ENCODE results near the gene SGMS1. TPM values are rescaled to one million over a fixed set of nuclear protein-coding genes. Genes with fewer than 3 reads are reported as not detected.
A peak's percentile ranks its signal among the peaks of the same experiment; 100 is the strongest.

Gene SGMS1
- total RNA-seq, 3 donors from 2014 or later, result 10.6 to 16.5 (median 14.1) TPM

- Mint-ChIP-seq H3K27me3 (ENCODE audit: low read depth) (no peaks in the 10 kb centered on the region), H3K9me3 (no peaks in the 10 kb centered on the region), H3K4me3 (no peak overlapping the region), H3K4me1 (ENCODE audit: low read depth) (peaks cover 12% of the 10 kb centered on the region), H3K36me3 (ENCODE audit: insufficient read depth) (peaks cover 18% of the 10 kb centered on the region)
- DNase-seq (no peak), ATAC-seq (no peak)
These were observed 30.8 kb downstream of the SGMS1 start for GRCh38 chr10:50592961-50593418.

- peaks cover 26% of the 10 kb centered on the region for H3K36me3 Mint-ChIP-seq (ENCODE audit: insufficient read depth)
- H3K27me3 Mint-ChIP-seq (ENCODE audit: low read depth), result no peaks in the 10 kb centered on the region
- no peaks in the 10 kb centered on the region for H3K9me3 Mint-ChIP-seq
- DNase-seq (no peak), ATAC-seq (no peak)
- H3K4me1 Mint-ChIP-seq (ENCODE audit: low read depth), result peaks cover 8% of the 10 kb centered on the region
- H3K4me3 Mint-ChIP-seq, result no peak overlapping the region
These were observed 32.8 kb downstream of the SGMS1 start for GRCh38 chr10:50590935-50591334.

- Mint-ChIP-seq H3K27me3 (ENCODE audit: low read depth) (no peaks in the 10 kb centered on the region), H3K4me3 (no peak overlapping the region), H3K4me1 (ENCODE audit: low read depth) (peaks cover 23% of the 10 kb centered on the region), H3K9me3 (no peaks in the 10 kb centered on the region), H3K36me3 (ENCODE audit: insufficient read depth) (peaks cover 34% of the 10 kb centered on the region)
- DNase-seq (no peak), ATAC-seq (no peak)
These were observed 37.0 kb downstream of the SGMS1 start for GRCh38 chr10:50586740-50587088.

- Mint-ChIP-seq H3K9me3 (no peaks in the 10 kb centered on the region), H3K36me3 (ENCODE audit: insufficient read depth) (peaks cover 34% of the 10 kb centered on the region), H3K4me1 (ENCODE audit: low read depth) (peaks cover 29% of the 10 kb centered on the region), H3K4me3 (no peak overlapping the region), H3K27me3 (ENCODE audit: low read depth) (no peaks in the 10 kb centered on the region)
- no peak for DNase-seq
- ATAC-seq, result no peak
These were observed 37.6 kb downstream of the SGMS1 start for GRCh38 chr10:50585921-50586739.

- Mint-ChIP-seq H3K4me1 (ENCODE audit: low read depth) (peaks cover 56% of the 10 kb centered on the region), H3K9me3 (no peaks in the 10 kb centered on the region), H3K27me3 (ENCODE audit: low read depth) (no peaks in the 10 kb centered on the region), H3K4me3 (no peak overlapping the region), H3K36me3 (ENCODE audit: insufficient read depth) (peaks cover 20% of the 10 kb centered on the region)
- ATAC-seq, result no peak
- DNase-seq, result no peak
These were observed 40.7 kb downstream of the SGMS1 start for GRCh38 chr10:50582766-50583762.

DNA sequence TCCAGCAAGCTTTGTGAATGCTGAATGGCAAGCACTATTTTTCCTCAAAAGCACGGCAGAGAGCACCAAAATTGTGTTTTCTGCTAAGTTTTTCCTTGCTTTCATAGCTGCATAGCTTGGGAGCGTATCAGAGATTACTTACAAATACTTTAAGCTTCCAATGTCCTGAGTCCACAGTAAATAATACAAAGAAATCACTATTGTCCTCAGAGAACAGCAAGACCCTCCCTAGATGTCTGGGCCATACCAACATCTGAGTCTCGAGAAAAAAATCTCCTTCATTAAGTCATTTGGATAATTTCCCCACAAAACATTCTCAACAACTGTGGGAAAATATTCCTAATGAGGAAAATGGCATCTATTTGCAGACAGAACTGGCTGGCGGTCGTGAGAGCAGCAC is 41.7 kb downstream of the SGMS1 start:
- Mint-ChIP-seq H3K36me3 (ENCODE audit: insufficient read depth) (peaks cover 17% of the 10 kb centered on the region), H3K4me3 (no peak overlapping the region), H3K4me1 (ENCODE audit: low read depth) (peaks cover 66% of the 10 kb centered on the region), H3K9me3 (no peaks in the 10 kb centered on the region), H3K27me3 (ENCODE audit: low read depth) (no peaks in the 10 kb centered on the region)
- DNase-seq (no peak), ATAC-seq (no peak)

- Mint-ChIP-seq H3K36me3 (ENCODE audit: insufficient read depth) (peaks cover 20% of the 10 kb centered on the region), H3K9me3 (no peaks in the 10 kb centered on the region), H3K4me3 (no peak overlapping the region), H3K4me1 (ENCODE audit: low read depth) (peaks cover 79% of the 10 kb centered on the region), H3K27me3 (ENCODE audit: low read depth) (no peaks in the 10 kb centered on the region)
- DNase-seq (no peak), ATAC-seq (no peak)
These were observed 43.4 kb downstream of the SGMS1 start for GRCh38 chr10:50580262-50580891.

DNA sequence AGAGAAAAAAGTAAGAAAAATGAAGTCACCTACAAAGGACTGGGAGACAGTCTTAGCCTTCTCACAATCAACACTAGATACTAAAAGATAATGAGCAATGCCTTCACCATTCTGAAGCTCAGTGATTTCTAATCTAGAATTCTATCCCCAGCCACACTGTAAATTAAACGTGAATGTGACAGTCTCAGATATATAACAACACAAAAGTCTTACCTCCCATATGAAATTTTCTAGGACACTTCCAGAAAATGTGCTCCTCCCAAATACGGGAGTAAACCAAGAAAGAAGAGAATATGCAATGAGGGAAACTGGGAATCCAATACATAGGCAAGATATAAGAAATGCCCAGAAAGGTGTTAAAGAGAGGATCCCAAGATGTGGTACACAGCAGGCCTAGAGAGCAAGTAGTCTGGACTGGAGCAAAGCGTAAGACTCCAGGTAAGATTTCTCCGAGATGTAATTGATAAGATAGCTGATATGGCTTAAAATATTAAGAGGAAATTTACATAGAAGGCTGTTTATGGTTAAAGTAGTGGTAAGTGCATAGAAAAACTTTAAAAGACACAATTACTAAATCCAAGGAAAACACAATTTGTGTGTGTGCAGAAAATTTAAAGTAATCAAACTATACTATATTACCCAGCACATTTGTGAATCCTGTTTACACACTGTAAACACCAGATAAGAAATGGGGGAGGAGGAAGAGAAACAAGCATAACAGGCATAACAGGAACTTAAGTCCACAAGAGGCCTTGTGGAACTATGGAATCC is 44.1 kb downstream of the SGMS1 start:
- peaks cover 20% of the 10 kb centered on the region for H3K36me3 Mint-ChIP-seq (ENCODE audit: insufficient read depth)
- no peaks in the 10 kb centered on the region for H3K9me3 Mint-ChIP-seq
- no peak overlapping the region for H3K4me3 Mint-ChIP-seq
- no peak for DNase-seq
- ATAC-seq, result no peak
- peaks cover 82% of the 10 kb centered on the region for H3K4me1 Mint-ChIP-seq (ENCODE audit: low read depth)
- no peaks in the 10 kb centered on the region for H3K27me3 Mint-ChIP-seq (ENCODE audit: low read depth)

DNA sequence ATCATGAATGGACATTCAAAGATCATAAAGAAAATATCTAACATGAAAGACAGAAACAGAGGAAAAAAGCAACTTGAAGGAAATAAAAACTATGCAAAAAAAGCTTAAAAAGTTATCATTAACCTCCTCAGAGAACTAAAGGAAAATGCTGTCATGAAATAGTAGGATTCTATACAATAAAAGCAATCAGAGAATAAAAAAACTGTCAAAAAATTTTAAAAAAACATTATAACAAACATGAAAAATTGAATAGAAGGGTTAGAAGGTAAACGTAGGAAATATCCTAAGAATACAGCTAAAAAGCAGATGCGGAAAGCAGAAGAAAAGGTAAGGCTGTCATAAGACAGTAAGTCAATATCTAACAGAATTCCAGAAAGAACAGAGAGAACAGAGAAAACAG is 44.8 kb downstream of the SGMS1 start:
- no peak for ATAC-seq
- Mint-ChIP-seq H3K27me3 (ENCODE audit: low read depth) (no peaks in the 10 kb centered on the region), H3K9me3 (no peaks in the 10 kb centered on the region), H3K4me3 (no peak overlapping the region), H3K4me1 (ENCODE audit: low read depth) (peaks cover 87% of the 10 kb centered on the region), H3K36me3 (ENCODE audit: insufficient read depth) (peaks cover 20% of the 10 kb centered on the region)
- no peak for DNase-seq

- Mint-ChIP-seq H3K4me3 (no peak overlapping the region), H3K9me3 (no peaks in the 10 kb centered on the region), H3K27me3 (ENCODE audit: low read depth) (no peaks in the 10 kb centered on the region), H3K36me3 (ENCODE audit: insufficient read depth) (peaks cover 17% of the 10 kb centered on the region), H3K4me1 (ENCODE audit: low read depth) (peaks cover 88% of the 10 kb centered on the region)
- ATAC-seq (peak; percentile 26 to 51), DNase-seq (no peak)
These were observed 45.9 kb downstream of the SGMS1 start for GRCh38 chr10:50577681-50578350.

- Mint-ChIP-seq H3K9me3 (no peaks in the 10 kb centered on the region), H3K4me3 (no peak overlapping the region), H3K27me3 (ENCODE audit: low read depth) (no peaks in the 10 kb centered on the region), H3K36me3 (ENCODE audit: insufficient read depth) (peaks cover 17% of the 10 kb centered on the region), H3K4me1 (ENCODE audit: low read depth) (peaks cover 88% of the 10 kb centered on the region)
- DNase-seq (no peak), ATAC-seq (no peak)
These were observed 46.7 kb downstream of the SGMS1 start for GRCh38 chr10:50577010-50577409.

- ATAC-seq (peak; percentile 51 to 66), DNase-seq (no peak)
- peaks cover 82% of the 10 kb centered on the region for H3K4me1 Mint-ChIP-seq (ENCODE audit: low read depth)
- H3K9me3 Mint-ChIP-seq, result no peaks in the 10 kb centered on the region
- no peak overlapping the region for H3K4me3 Mint-ChIP-seq
- H3K36me3 Mint-ChIP-seq (ENCODE audit: insufficient read depth), result peaks cover 17% of the 10 kb centered on the region
- no peaks in the 10 kb centered on the region for H3K27me3 Mint-ChIP-seq (ENCODE audit: low read depth)
These were observed 47.4 kb downstream of the SGMS1 start for GRCh38 chr10:50576245-50576815.

Data from activated T-cell treated with anti-CD3 and anti-CD28 coated beads, Interleukin-2, amount 50 U/mL, for 4 hours (primary cell).